ENCODE data around the gene FUT1. TPM values are rescaled to one million over a fixed set of nuclear protein-coding genes. Genes with fewer than 3 reads are reported as not detected.
A peak's percentile ranks its signal among the peaks of the same experiment; 100 is the strongest.

The FUT1 gene
- total and polyA plus RNA-seq, 9 of the 15 experiments (the other 6 are each of a cell fraction or from before 2014, with no cell fraction given) = 2.3 to 18.5 (median 8.8) TPM

GRCh38 chr19:48795055-48795684, 42.7 kb upstream of the FUT1 start (continued):
- TF ChIP-seq CHD7 (IDR thresholded peaks at IDR 0.05; ENCODE audit: low read depth, low read length) (no peak), MEF2A (IDR thresholded peaks at IDR 0.05; ENCODE audit: control insufficient read depth, low read depth, low read length) (no peak), PHB (CRISPR knock-in tag; IDR thresholded peaks at IDR 0.05) (no peak), CBX5 (IDR thresholded peaks at IDR 0.05; ENCODE audit: borderline replicate concordance, low read depth) (no peak), KLF13 (tag; IDR thresholded peaks at IDR 0.05; ENCODE audit: borderline replicate concordance, low read depth) (peak; percentile 63), POLR2B (IDR thresholded peaks at IDR 0.05; ENCODE audit: low read depth, partially characterized antibody) (peak; percentile 60), SAP30 (IDR thresholded peaks at IDR 0.05; ENCODE audit: borderline replicate concordance, insufficient read depth, low read depth, low read length, poor library complexity, severe bottlenecking) (no peak), ZNF639 (CRISPR knock-in tag; conservative IDR thresholded peaks at IDR 0.05 in 1 of 2, IDR thresholded peaks at IDR 0.05 in 1 of 2) (peak in 1 of 2 experiments; percentile 90; a peak in 2 of 4 replicates), HOXB6 (CRISPR knock-in tag; IDR thresholded peaks at IDR 0.05; ENCODE audit: borderline replicate concordance) (no peak)
- TF ChIP-seq, protein P1, sequence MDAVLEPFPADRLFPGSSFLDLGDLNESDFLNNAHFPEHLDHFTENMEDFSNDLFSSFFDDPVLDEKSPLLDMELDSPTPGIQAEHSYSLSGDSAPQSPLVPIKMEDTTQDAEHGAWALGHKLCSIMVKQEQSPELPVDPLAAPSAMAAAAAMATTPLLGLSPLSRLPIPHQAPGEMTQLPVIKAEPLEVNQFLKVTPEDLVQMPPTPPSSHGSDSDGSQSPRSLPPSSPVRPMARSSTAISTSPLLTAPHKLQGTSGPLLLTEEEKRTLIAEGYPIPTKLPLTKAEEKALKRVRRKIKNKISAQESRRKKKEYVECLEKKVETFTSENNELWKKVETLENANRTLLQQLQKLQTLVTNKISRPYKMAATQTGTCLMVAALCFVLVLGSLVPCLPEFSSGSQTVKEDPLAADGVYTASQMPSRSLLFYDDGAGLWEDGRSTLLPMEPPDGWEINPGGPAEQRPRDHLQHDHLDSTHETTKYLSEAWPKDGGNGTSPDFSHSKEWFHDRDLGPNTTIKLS (IDR thresholded peaks at IDR 0.05; ENCODE audit: borderline replicate concordance, low read depth) = peak; percentile 98

Data from K562 (cell line).